HEK293T (cell line): ENCODE results near the gene CLCF1.
A peak's percentile ranks its signal among the peaks of the same experiment; 100 is the strongest.
"Not testable (repeated sequence)": the region's sequence is repeated elsewhere in the genome, so short reads cannot be mapped to it uniquely, and the experiment has no call there.

Experiments
- CTCF ChIA-PET: fragments of 350-600 bp; formaldehyde crosslinking; extraction: SDS; loops from one replicate; lab custom pipeline; 2021; ENCODE audit warnings: antibody characterized with exemption, inconsistent platforms; lab: Yijun Ruan, JAX
- POLR2A ChIA-PET: fragments of 350-600 bp; formaldehyde crosslinking; extraction: SDS; loops from one replicate; lab custom pipeline; 2020; ENCODE audit warnings: antibody characterized with exemption, inconsistent platforms; lab: Yijun Ruan, JAX
- DNase-seq: peaks from one replicate; pipeline ENCODE4 v3.0.0; 2012; ENCODE audit warnings: mixed read lengths; ENCODE audit errors: extremely low spot score
- ARNT ChIP-seq: fragments of 450-650 bp; IDR thresholded peaks from 2 replicates; pipeline ENCODE4 v1.6.1; 2017; ENCODE audit warnings: mild to moderate bottlenecking
- BHLHE40 ChIP-seq: fragments of 450-650 bp; IDR thresholded peaks from 2 replicates; pipeline ENCODE4 v1.6.1; 2016; ENCODE audit warnings: mild to moderate bottlenecking, moderate library complexity, borderline replicate concordance
- CTBP1 ChIP-seq: fragments of 450-650 bp; IDR thresholded peaks from 2 replicates; pipeline ENCODE4 v1.6.1; 2016; ENCODE audit warnings: borderline replicate concordance
- ELF4 ChIP-seq: fragments of 450-650 bp; IDR thresholded peaks from 2 replicates; pipeline ENCODE4 v1.6.1; 2017; ENCODE audit warnings: antibody characterized with exemption
- FOXA1 ChIP-seq: fragments of 450-650 bp; IDR thresholded peaks from 2 replicates; pipeline ENCODE4 v1.6.1; 2016; ENCODE audit warnings: mild to moderate bottlenecking
- FOXK2 ChIP-seq: fragments of 450-650 bp; IDR thresholded peaks from 2 replicates; pipeline ENCODE4 v1.6.1; 2016; ENCODE audit warnings: mild to moderate bottlenecking
- FOXM1 ChIP-seq: fragments of 450-650 bp; IDR thresholded peaks from 2 replicates; pipeline ENCODE4 v1.6.1; 2017; ENCODE audit warnings: mild to moderate bottlenecking, borderline replicate concordance
- HDGF ChIP-seq: fragments of 450-650 bp; IDR thresholded peaks from 2 replicates; pipeline ENCODE4 v1.6.1; 2017; ENCODE audit warnings: antibody characterized with exemption, borderline replicate concordance
- L3MBTL2 ChIP-seq: fragments of 450-650 bp; conservative IDR thresholded peaks from 2 replicates; pipeline ENCODE4 v1.6.1; 2016; ENCODE audit warnings: mild to moderate bottlenecking
- LEF1 ChIP-seq: fragments of 450-650 bp; IDR thresholded peaks from 2 replicates; pipeline ENCODE4 v1.6.1; 2017; ENCODE audit warnings: mild to moderate bottlenecking, borderline replicate concordance
- NFRKB ChIP-seq: fragments of 450-650 bp; IDR thresholded peaks from 2 replicates; pipeline ENCODE4 v1.6.1; 2016; ENCODE audit warnings: mild to moderate bottlenecking, moderate library complexity
- PKNOX1 ChIP-seq: fragments of 450-650 bp; IDR thresholded peaks from 2 replicates; pipeline ENCODE4 v1.6.1; 2016
- SP1 ChIP-seq: fragments of 450-650 bp; IDR thresholded peaks from 2 replicates; pipeline ENCODE4 v1.6.1; 2017
- SUZ12 ChIP-seq: fragments of 450-650 bp; IDR thresholded peaks from 2 replicates; pipeline ENCODE4 v1.6.1; 2016; ENCODE audit warnings: mild to moderate bottlenecking
- TARDBP ChIP-seq: fragments of 450-650 bp; IDR thresholded peaks from 2 replicates; pipeline ENCODE4 v1.6.1; 2016
- ZNF384 ChIP-seq: fragments of 450-650 bp; IDR thresholded peaks from 2 replicates; pipeline ENCODE4 v1.6.1; 2016

The CLCF1 gene

GRCh38 chr11:67322049-67322448 is 51.3 kb downstream of the CLCF1 start:
- no peak for DNase-seq
- ChIA-PET CTCF (interaction anchor here (0.6 kb wide), 1 partner anchor 227 kb away, joined by 4 read pairs; no protein-coding TSS in a partner anchor), POLR2A (interaction anchor here (0.6 to 1.7 kb wide), 2 partner anchors 23 to 56 kb away, joined by 3 to 4 read pairs; partner anchors contain the start of gene GRK2)
- TF ChIP-seq SP1 (no peak), FOXM1 (no peak), SUZ12 (no peak), BHLHE40 (no peak), ELF4 (no peak), HDGF (no peak)

GRCh38 chr11:67321313-67321871 is 52.0 kb downstream of the CLCF1 start:
- ChIA-PET CTCF (interaction anchor here (1.5 kb wide), 1 partner anchor 58 kb away, joined by 5 read pairs; no protein-coding TSS in a partner anchor), POLR2A (interaction anchor here (1.7 kb wide), 1 partner anchor 55 kb away, joined by 4 read pairs; the partner anchor contains the start of gene GRK2)
- DNase-seq = no peak
- TF ChIP-seq TARDBP (no peak), CTBP1 (no peak), ELF4 (no peak), L3MBTL2 (no peak), ZNF384 (no peak), FOXK2 (no peak), SUZ12 (no peak), HDGF (no peak), FOXM1 (no peak), BHLHE40 (no peak), SP1 (no peak), NFRKB (no peak), FOXA1 (no peak), LEF1 (no peak), PKNOX1 (no peak), ARNT (no peak)

GRCh38 chr11:67320691-67321090 is 52.7 kb downstream of the CLCF1 start:
- ChIA-PET CTCF (interaction anchor here (0.6 to 1.5 kb wide), 2 partner anchors 57 to 248 kb away, joined by 3 to 5 read pairs; no protein-coding TSS in a partner anchor), POLR2A (no interaction called here)
- TF ChIP-seq TARDBP = no peak
- TF ChIP-seq BHLHE40 = no peak
- TF ChIP-seq HDGF = no peak
- no peak for TF ChIP-seq PKNOX1
- TF ChIP-seq FOXA1 = no peak
- no peak for TF ChIP-seq ARNT
- TF ChIP-seq LEF1 = no peak
- no peak for TF ChIP-seq FOXK2
- TF ChIP-seq ELF4 = no peak
- no peak for TF ChIP-seq SP1
- no peak for TF ChIP-seq ZNF384
- no peak for TF ChIP-seq FOXM1
- TF ChIP-seq L3MBTL2 = no peak
- no peak for TF ChIP-seq NFRKB
- TF ChIP-seq CTBP1 = no peak
- DNase-seq = peak; percentile 0

- DNase-seq = no peak
- POLR2A ChIA-PET = interaction anchor here (4.0 kb wide), 1 partner anchor 31 kb away, joined by 23 read pairs; the partner anchor contains the start of gene ANKRD13D
- CTCF ChIA-PET = interaction anchor here (0.6 to 1.6 kb wide), 4 partner anchors 25 to 247 kb away, joined by 3 to 5 read pairs (median 4); no protein-coding TSS in a partner anchor
- TF ChIP-seq BHLHE40 = no peak
- TF ChIP-seq L3MBTL2 = no peak
- no peak for TF ChIP-seq PKNOX1
- TF ChIP-seq ARNT = no peak
- no peak for TF ChIP-seq TARDBP
- no peak for TF ChIP-seq FOXA1
Measured at GRCh38 chr11:67320011-67320410, 53.4 kb downstream of the CLCF1 start.

GRCh38 chr11:67318876-67319275 is 54.5 kb downstream of the CLCF1 start:
- ChIA-PET POLR2A (interaction anchor here (4.0 kb wide), 1 partner anchor 30 kb away, joined by 23 read pairs; the partner anchor contains the start of gene ANKRD13D), CTCF (interaction anchor here (1.6 to 3.5 kb wide), 2 partner anchors 27 to 56 kb away, joined by 4 to 22 read pairs; no protein-coding TSS in a partner anchor)
- DNase-seq = not testable (repeated sequence)

- ChIA-PET CTCF (interaction anchor here (0.5 to 3.5 kb wide), 11 partner anchors 11 to 237 kb away, joined by 3 to 22 read pairs (median 5); partner anchors contain the start of genes ANKRD13D, PPP1CA and SSH3), POLR2A (interaction anchor here (0.6 to 4.0 kb wide), 20 partner anchors 10 to 970 kb away, joined by 3 to 28 read pairs (median 6); partner anchors contain the start of genes ANKRD13D, B4GAT1, GRK2 and POLD4)
- no peak for TF ChIP-seq ARNT
- TF ChIP-seq LEF1 = no peak
- TF ChIP-seq L3MBTL2 = peak; percentile 66
- DNase-seq = no peak
Measured at GRCh38 chr11:67317888-67318555, 55.4 kb downstream of the CLCF1 start.
